Stimulated activated CD4-positive, alpha-beta T cell treated with anti-CD3 and anti-CD28 coated beads, Interleukin-2, amount 100 ng/mL, for 24 hours (primary cell): Measurements from ENCODE around the gene FNBP1L.
"Not testable (repeated sequence)": the region's sequence is repeated elsewhere in the genome, so short reads cannot be mapped to it uniquely, and the experiment has no call there.

ENCODE experiments used
- DNase-seq, 2 donors: peaks; one replicate each; pipeline ENCODE4 v3.0.0-alpha.2; 2020

The FNBP1L gene

GRCh38 chr1:93575621-93576284 is 127.8 kb downstream of the FNBP1L start:
- no peak for DNase-seq

GRCh38 chr1:93576346-93576745 is 128.4 kb downstream of the FNBP1L start:
- DNase-seq, result no peak

GRCh38 chr1:93576746-93577145 is 128.8 kb downstream of the FNBP1L start:
- no peak for DNase-seq

- DNase-seq, result no peak
These were observed 129.9 kb downstream of the FNBP1L start for GRCh38 chr1:93577536-93578432.

GRCh38 chr1:93578433-93578830 is 130.5 kb downstream of the FNBP1L start:
- no peak for DNase-seq

GRCh38 chr1:93578911-93579825 is 131.2 kb downstream of the FNBP1L start:
- no peak for DNase-seq

- DNase-seq, result no peak
These were observed 132.0 kb downstream of the FNBP1L start for GRCh38 chr1:93579891-93580290.

GRCh38 chr1:93581917-93582850 is 134.3 kb downstream of the FNBP1L start:
- no peak for DNase-seq

- no peak for DNase-seq
These were observed 136.5 kb downstream of the FNBP1L start for GRCh38 chr1:93584261-93585003.

- no peak for DNase-seq
These were observed 137.4 kb downstream of the FNBP1L start for GRCh38 chr1:93585059-93585966.

GRCh38 chr1:93587354-93587753 is 139.4 kb downstream of the FNBP1L start:
- DNase-seq, result no peak

GRCh38 chr1:93588206-93588605 is 140.3 kb downstream of the FNBP1L start:
- no peak for DNase-seq

GRCh38 chr1:93588955-93589354 is 141.0 kb downstream of the FNBP1L start:
- no peak for DNase-seq

- not testable (repeated sequence) for DNase-seq
These were observed 143.4 kb downstream of the FNBP1L start for GRCh38 chr1:93591291-93591675.

- DNase-seq, result peak in 1 of 2 donors; percentile 26
These were observed 144.0 kb downstream of the FNBP1L start for GRCh38 chr1:93591676-93592550.

- no peak for DNase-seq
These were observed 144.6 kb downstream of the FNBP1L start for GRCh38 chr1:93592551-93592949.

GRCh38 chr1:93593854-93594602 is 146.1 kb downstream of the FNBP1L start:
- no peak for DNase-seq

GRCh38 chr1:93594603-93594880 is 146.6 kb downstream of the FNBP1L start:
- DNase-seq, result no peak

GRCh38 chr1:93595266-93595665 is 147.3 kb downstream of the FNBP1L start:
- no peak for DNase-seq
